Pons (tissue), 1 donor: Measurements from ENCODE around the gene BORCS6.

ENCODE experiments used
- DNase-seq: peaks from one replicate; pipeline ENCODE4 v3.0.0-alpha.2; 2016; ENCODE audit warnings: low spot score

BORCS6 gene

GRCh38 chr17:8210761-8211458 lies 20.9 kb upstream of the BORCS6 start:
- no peak for DNase-seq

DNA sequence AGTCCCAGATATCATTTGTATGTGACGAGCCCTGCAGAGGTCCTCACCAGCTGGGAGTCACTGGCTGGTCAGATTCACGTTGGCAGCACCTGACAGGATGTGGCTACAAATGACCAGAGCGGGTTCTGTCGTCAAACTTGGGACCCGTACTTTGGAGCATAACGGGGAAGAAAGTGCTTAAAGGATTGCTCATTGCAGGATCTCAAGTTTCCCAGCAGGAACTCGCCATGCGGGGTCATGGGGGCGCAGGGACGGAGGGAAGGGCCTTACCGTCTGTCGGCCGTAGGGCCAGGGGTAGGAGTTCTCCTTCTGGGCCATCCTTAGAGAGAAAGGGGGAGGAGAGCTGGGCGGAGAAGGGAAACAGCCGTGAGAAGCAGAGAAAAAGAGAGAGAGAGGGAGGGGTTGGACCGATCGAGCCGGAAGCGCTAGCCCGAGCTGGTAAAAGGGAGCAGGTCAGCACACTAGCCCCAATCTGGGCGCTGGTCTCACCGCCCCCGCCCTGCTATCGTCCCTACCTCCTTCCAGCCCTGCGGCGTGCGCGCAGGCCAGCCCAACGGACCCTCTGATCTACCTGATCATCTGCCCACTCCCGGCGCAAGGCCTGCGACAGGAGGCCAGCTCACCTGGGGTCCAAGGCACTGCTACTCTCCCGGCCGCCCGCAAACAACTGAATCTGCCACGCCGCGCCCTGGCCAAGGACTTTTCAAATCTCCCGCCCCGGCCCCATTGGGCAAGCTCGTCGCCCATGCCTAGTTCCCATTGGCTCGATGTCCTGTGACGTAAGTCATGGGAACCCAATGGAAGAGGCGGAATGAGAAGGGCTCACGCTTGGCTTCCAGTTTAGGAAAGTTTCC lies 20.2 kb upstream of the BORCS6 start, which contains the start of gene AURKB:
TSS of gene AURKB (minus strand) at position 669 of the 854 bp plus-strand sequence. CDS start at position 318, 351 bp downstream.
- peak; percentile 99 for DNase-seq

DNA sequence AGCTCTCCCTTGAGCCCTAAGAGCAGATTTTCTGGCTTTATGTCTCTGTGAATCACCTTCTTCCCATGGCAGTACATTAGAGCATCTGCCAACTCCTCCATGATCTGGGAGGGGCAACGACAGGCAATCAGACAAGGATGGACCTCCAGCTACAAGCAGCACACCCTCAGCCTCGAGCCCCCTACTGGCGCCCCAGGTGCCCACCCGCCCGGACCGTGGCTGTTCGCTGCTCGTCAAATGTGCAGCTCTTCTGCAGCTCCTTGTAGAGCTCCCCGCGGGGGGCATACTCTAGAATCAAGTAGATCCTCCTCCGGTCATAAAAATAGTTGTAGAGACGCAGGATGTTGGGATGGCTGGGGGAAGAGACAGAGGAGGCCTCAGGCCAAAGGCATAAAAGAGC lies 16.6 kb upstream of the BORCS6 start:
- no peak for DNase-seq

GRCh38 chr17:8204761-8205555 lies 15.0 kb upstream of the BORCS6 start:
- DNase-seq = no peak

DNA sequence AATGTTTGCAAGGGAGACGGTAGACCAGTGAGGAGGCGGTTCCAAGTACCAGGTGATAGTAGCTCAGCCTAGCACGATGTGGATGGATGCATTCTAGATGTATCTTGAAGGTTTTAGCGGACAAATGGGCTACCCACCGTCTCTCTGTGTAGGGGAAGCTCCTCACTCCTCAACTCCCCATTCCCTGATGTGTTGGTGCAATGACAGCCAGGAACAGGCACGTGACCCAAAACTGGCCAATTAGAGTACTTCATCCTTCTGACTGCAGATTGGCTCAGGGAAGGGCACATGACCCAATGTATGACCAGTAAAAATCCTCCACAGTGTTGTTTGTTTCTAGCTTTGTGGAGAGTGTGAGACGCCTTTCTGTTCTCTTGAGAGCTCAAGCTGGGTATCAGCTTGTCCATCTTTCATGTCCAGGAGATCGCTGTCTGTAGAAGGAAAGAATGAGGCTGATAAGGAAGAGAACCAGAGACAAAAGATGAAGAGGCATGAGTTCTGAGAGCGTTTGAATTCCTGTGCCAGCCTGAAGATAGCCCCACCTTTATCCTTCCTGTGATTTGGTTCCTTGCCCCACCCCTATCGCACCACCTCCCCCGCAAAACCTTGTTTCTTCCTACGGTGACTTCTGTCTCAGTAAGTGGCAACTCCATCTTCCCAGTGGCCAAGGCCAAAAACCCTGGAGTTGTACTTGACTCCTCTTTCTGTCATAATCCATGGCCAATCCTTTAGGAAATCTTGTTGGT lies 2.3 kb upstream of the BORCS6 start:
- DNase-seq = peak; percentile 100

GRCh38 chr17:8190506-8190905 lies 526 bp upstream of the BORCS6 start:
- no peak for DNase-seq

DNA sequence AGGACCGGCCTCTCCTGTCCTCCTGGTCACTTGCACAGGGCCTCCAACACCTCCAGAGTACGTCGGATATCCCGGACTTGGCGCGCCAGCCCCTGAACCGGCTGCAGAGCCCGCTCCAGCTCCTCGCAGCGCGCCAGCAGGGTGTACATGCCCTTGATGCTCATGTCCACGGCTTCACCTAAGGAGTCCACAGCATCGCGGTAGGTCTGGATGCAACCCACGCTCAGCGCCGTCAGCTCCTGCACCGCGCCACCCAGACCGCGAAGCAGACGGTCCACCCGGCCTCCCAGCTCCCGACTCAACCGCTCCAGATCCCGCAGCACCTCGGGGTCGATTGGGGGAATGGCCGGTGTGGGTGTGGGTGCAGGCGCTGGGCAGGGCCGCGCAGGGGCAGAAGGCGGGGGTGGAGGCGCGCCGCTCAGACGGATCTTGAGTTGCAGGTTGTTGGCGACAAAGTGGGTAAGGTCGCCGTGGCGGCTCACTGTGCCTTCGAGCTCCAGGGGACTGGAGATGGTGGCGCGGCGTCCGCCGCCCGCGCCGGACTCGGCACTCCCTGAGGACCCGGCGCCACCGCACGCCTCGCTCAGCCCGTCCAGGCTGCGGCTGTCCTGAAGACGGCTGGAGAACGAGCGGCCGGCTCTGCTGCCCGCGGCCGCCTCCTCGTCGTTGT lies 804 bp downstream of the BORCS6 start:
- no peak for DNase-seq

DNA sequence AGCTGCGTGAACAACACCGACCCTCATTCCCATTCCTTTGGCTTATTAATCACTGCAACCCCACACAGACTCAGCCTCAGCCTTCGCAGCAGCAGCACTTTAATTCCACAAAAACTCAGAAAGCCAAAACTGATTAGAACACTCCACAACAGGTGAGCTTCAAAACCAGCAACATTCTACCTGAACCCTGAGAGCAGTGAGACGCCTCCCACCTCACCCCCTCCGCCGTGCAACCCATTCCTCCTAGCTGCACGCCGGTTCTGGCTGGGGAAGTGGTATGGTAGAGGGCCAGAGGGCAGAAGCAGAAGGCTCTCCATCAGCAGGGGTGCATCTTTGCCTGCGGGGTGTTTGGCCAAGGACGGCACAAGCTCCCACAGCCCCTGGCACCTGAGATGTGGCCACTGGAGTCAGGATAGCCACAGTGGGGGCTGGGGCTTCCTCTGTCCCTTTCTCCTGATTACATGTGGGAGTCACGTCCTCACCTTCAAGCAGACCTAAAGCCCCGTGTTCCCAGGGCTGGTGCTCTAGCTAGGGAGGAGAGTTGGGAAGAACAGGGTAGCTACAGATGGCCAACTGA lies 1.6 kb downstream of the BORCS6 start:
- no peak for DNase-seq

DNA sequence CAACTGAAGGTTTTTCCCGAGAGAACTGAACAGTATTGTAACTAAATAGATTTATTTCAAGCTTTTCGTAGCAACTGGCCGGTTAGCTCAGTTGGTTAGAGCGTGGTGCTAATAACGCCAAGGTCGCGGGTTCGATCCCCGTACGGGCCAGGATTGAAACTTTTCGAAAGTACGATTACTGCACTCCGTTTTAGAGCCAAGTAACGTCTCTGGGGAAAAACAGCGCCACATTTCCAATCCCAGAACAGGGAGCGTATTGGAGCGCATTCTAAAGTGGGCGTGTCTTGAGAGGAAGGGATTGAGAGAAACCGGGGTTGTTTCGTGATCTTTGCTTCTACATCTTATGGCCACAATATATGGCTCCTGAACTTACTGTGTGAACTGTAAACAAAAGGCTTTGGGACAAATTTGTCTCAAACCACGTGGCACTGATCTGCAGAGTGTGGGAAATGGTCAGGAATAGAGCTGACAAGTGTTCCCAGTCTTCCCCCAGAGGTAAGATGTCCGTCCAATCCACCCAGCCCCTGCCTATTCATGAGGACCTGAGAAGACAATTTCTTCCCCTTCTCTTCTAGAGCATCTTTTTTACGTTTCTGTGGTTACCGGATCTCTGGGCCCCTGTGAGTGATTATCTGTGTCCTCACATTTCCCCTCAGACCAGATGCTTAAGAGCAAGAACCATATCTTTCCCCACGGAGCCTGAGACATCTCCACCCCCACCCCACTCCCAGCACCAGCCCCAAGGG lies 2.3 kb downstream of the BORCS6 start:
- peak; percentile 97 for DNase-seq

DNA sequence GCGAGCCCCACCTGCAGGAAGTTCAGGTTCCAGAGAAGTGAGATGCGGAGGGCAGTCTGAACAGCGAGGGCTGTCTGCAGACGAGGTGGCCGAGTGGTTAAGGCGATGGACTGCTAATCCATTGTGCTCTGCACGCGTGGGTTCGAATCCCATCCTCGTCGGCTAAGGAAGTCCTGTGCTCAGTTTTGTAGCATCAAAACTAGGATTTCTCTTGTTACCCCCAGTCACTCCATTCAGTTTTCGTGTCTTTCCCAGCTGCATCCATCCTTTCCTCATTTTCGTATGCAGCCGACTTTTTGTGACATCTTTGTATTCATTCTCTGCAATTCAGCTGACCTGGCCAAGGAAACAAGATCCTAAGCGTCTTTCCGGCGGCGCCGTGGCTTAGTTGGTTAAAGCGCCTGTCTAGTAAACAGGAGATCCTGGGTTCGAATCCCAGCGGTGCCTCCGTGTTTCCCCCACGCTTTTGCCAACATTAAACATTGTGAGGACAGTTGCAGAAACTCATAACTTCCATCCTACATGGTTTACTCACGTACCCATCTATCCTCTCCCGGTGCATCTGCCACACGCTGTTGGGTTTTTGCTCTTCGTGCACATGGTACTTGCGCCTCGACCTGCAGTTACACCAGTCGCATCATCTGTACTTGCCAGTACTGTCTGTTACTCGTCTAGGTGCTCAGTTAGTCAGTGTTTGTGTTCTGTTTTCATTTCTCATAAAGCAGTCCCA lies 3.0 kb downstream of the BORCS6 start:
- peak; percentile 96 for DNase-seq

- DNase-seq = no peak
Observed at GRCh38 chr17:8186446-8186786, 3.6 kb downstream of the BORCS6 start.

GRCh38 chr17:8185582-8186445 lies 4.2 kb downstream of the BORCS6 start:
- peak; percentile 81 for DNase-seq

- no peak for DNase-seq
Observed at GRCh38 chr17:8176998-8177731, 12.8 kb downstream of the BORCS6 start.

DNA sequence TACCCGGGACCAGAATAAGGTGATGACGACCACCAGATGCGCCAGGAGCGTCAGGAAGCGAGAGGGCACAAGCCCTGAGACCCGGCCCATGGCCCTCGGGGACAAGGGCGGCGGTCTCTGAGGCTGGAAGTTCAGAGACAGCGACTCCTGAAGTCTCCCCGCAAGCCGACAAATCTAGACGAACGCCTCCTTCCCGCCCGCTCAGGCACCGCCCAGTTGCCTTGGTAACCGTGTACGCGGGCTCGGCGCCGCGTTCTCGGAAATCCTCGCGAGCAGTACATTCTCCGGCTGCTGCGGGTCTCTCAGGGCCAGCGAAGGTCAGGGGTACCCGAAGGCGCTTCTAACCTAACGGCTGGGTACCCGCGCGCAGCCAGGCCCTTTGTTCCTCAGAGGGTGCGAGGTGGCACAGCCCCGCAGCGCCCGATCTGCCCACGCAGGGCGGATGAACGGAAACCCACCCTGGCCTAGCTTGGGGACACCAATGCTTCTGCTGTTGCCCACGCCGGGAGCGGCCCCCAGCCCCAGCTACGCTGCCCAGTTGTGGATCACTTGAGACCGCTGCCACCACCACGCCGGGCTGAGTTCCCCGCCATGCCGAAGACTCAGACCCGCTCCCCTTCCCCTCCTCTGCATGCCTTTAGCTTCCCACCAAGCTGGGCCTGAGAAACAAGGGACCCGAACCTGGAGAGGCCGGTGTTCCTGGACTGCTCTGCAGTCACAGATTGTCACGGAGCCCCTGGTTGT lies 13.6 kb downstream of the BORCS6 start, which contains the start of gene TMEM107:
TSS of gene TMEM107 (minus strand) at position 184 of the 744 bp plus-strand sequence. CDS start at position 90, 94 bp downstream.
- DNase-seq = peak; percentile 65

- no peak for DNase-seq
Observed at GRCh38 chr17:8175795-8176196, 14.2 kb downstream of the BORCS6 start.

- DNase-seq = no peak
Observed at GRCh38 chr17:8173871-8174322, 16.1 kb downstream of the BORCS6 start.
